GM23338 (cell line): Measurements from ENCODE around the gene EMID1. TPM values are rescaled to one million over a fixed set of nuclear protein-coding genes. Genes with fewer than 3 reads are reported as not detected.
A peak's percentile ranks its signal among the peaks of the same experiment; 100 is the strongest.

Experiments
- ATAC-seq: fragments of 200-7000 bp; cut with Tn5 transposase; 3 replicates; pipeline ENCODE4 v1.9.1; 2020
- DNase-seq: peaks from one replicate; pipeline ENCODE4 v3.0.0-alpha.2; 2015; ENCODE audit warnings: low spot score
- H2AFZ ChIP-seq: fragments of 200-600 bp; sonication (generic); 2 replicates; pipeline ENCODE4 v1.8.0; 2016; ENCODE audit warnings: antibody characterized with exemption, mild to moderate bottlenecking, moderate library complexity
- H3F3A ChIP-seq: fragments of 200-600 bp; sonication (generic); replicated peaks from 2 replicates; pipeline ENCODE4 v1.8.0; 2017; ENCODE audit warnings: antibody characterized with exemption, mixed run types, low read depth
- H3K27ac ChIP-seq: fragments of 200-600 bp; sonication (generic); 2 replicates; pipeline ENCODE4 v1.6.1; 2016; ENCODE audit warnings: low read depth
- H3K27me3 ChIP-seq: fragments of 200-600 bp; sonication (generic); 2 replicates; pipeline ENCODE4 v1.8.0; 2016; ENCODE audit warnings: mild to moderate bottlenecking, mixed run types, moderate library complexity; ENCODE audit not compliant: insufficient read depth
- H3K36me3 ChIP-seq: fragments of 200-600 bp; sonication (generic); 2 replicates; pipeline ENCODE4 v1.8.0; 2016; ENCODE audit warnings: mild to moderate bottlenecking; ENCODE audit not compliant: insufficient read depth
- H3K4me1 ChIP-seq: fragments of 200-600 bp; sonication (generic); 2 replicates; pipeline ENCODE4 v1.8.0; 2016; ENCODE audit warnings: mild to moderate bottlenecking, moderate library complexity; ENCODE audit not compliant: insufficient read depth
- H3K4me2 ChIP-seq: fragments of 200-600 bp; sonication (generic); 2 replicates; pipeline ENCODE4 v1.7.1; 2017; ENCODE audit warnings: mixed run types
- H3K4me3 ChIP-seq: fragments of 200-600 bp; sonication (generic); 2 replicates; pipeline ENCODE4 v1.6.1; 2016; ENCODE audit warnings: mixed run types
- H3K79me2 ChIP-seq: fragments of 200-600 bp; sonication (generic); replicated peaks from 2 replicates; pipeline ENCODE4 v1.8.0; 2017; ENCODE audit warnings: mild to moderate bottlenecking; ENCODE audit not compliant: insufficient read depth
- H3K9me2 ChIP-seq: fragments of 200-600 bp; sonication (generic); 2 replicates; pipeline ENCODE4 v1.8.0; 2017; ENCODE audit not compliant: insufficient read depth
- H4K20me1 ChIP-seq: fragments of 200-600 bp; sonication (generic); replicated peaks from 2 replicates; pipeline ENCODE4 v1.8.0; 2017; ENCODE audit warnings: mild to moderate bottlenecking; ENCODE audit not compliant: insufficient read depth
- H3K27ac Mint-ChIP-seq: 2 replicates; pipeline ENCODE4 v1.8.0; 2020; ENCODE audit warnings: inconsistent platforms, mild to moderate bottlenecking, moderate library complexity, mixed read lengths
- H3K27me3 Mint-ChIP-seq: 3 replicates; pipeline ENCODE4 v1.8.0; 2022; ENCODE audit warnings: low read depth, mild to moderate bottlenecking, moderate library complexity, mixed read lengths, inconsistent platforms; ENCODE audit not compliant: insufficient read depth, poor library complexity
- H3K36me3 Mint-ChIP-seq: 3 replicates; pipeline ENCODE4 v1.8.0; 2021; ENCODE audit warnings: low read depth, mild to moderate bottlenecking, inconsistent platforms, moderate library complexity, mixed read lengths
- H3K4me1 Mint-ChIP-seq: 3 replicates; pipeline ENCODE4 v1.8.0; 2020; ENCODE audit warnings: mild to moderate bottlenecking, inconsistent platforms, mixed read lengths
- H3K4me3 Mint-ChIP-seq: 3 replicates; pipeline ENCODE4 v1.8.0; 2021; ENCODE audit warnings: moderate library complexity, mild to moderate bottlenecking, inconsistent platforms, mixed read lengths
- H3K9me3 Mint-ChIP-seq: 3 replicates; pipeline ENCODE4 v1.8.0; 2020; ENCODE audit warnings: moderate library complexity, mild to moderate bottlenecking, inconsistent platforms, mixed read lengths
- CREB1 ChIP-seq: fragments of 250-450 bp; sonication (Bioruptor Pico); IDR thresholded peaks from 2 replicates; pipeline ENCODE4 v1.5.0; 2020; ENCODE audit warnings: low read depth, mild to moderate bottlenecking, moderate library complexity
- CTCF ChIP-seq, 2 experiments: fragments of 200-600 bp in 1 of 2; sonication (generic) in 1 of 2; conservative IDR thresholded peaks; 2 replicates each; pipeline versions ENCODE4 v1.5.1 to v1.6.1; 2016 to 2017; ENCODE audit warnings: antibody characterized with exemption in 2 of 2, low read depth in 2 of 2, mild to moderate bottlenecking in 2 of 2, moderate library complexity in 1 of 2
- EZH2phosphoT487 ChIP-seq: fragments of 200-600 bp; sonication (generic); IDR thresholded peaks from one replicate; pipeline ENCODE4 v1.8.1; 2018; ENCODE audit warnings: antibody characterized with exemption; ENCODE audit not compliant: unreplicated experiment
- JUNB ChIP-seq: IDR thresholded peaks from one replicate; pipeline ENCODE4 v1.6.1; 2016; ENCODE audit warnings: antibody characterized with exemption; ENCODE audit not compliant: unreplicated experiment
- POLR2AphosphoS5 ChIP-seq: IDR thresholded peaks from 2 replicates; pipeline ENCODE4 v1.6.1; 2016; ENCODE audit warnings: antibody characterized with exemption, low read depth
- STAT1 ChIP-seq: IDR thresholded peaks from one replicate; pipeline ENCODE4 v1.6.1; 2016; ENCODE audit warnings: antibody characterized with exemption; ENCODE audit not compliant: unreplicated experiment
- ZNF114 ChIP-seq: fragments of 250-450 bp; sonication (Bioruptor Pico); IDR thresholded peaks from 2 replicates; pipeline ENCODE4 v1.5.0; 2020; ENCODE audit warnings: mild to moderate bottlenecking, moderate library complexity
- ZNF331 ChIP-seq: fragments of 250-450 bp; sonication (Bioruptor Pico); IDR thresholded peaks from 2 replicates; pipeline ENCODE4 v1.5.0; 2020; ENCODE audit warnings: low read depth, mild to moderate bottlenecking, moderate library complexity
- ZNF462 ChIP-seq: fragments of 250-450 bp; sonication (Bioruptor Pico); IDR thresholded peaks from 2 replicates; pipeline ENCODE4 v1.5.0; 2020; ENCODE audit warnings: mild to moderate bottlenecking, moderate library complexity
- polyA plus RNA-seq: library from polyadenylated mRNA; unstranded; fragments of >200 nt; fragmentation: Nextera tagmentation; extraction: Ambion mirVana; gene quantifications from 2 replicates; pipeline ENCODE4 v1.2.1, GENCODE V29; 2016
- total RNA-seq: library from RNA; depleted of rRNA; stranded (reverse); fragments of >200 nt; shearing (Covaris generic); gene quantifications from 2 replicates; pipeline ENCODE4 v1.2.3, GENCODE V29; 2014

The EMID1 gene
- total and polyA plus RNA-seq, 2 experiments from 2014 or later, result 3.0 to 13.4 TPM

GRCh38 chr22:29208502-29208862 lies 2.8 kb downstream of the EMID1 start (continued):
- TF ChIP-seq ZNF462 (CRISPR knock-in tag), result no peak
- TF ChIP-seq CTCF (conservative IDR thresholded peaks at IDR 0.05; ENCODE audit: low read depth in 2 of 2), result no peak
- no peak for TF ChIP-seq EZH2phosphoT487
- TF ChIP-seq ZNF331, result no peak

DNA sequence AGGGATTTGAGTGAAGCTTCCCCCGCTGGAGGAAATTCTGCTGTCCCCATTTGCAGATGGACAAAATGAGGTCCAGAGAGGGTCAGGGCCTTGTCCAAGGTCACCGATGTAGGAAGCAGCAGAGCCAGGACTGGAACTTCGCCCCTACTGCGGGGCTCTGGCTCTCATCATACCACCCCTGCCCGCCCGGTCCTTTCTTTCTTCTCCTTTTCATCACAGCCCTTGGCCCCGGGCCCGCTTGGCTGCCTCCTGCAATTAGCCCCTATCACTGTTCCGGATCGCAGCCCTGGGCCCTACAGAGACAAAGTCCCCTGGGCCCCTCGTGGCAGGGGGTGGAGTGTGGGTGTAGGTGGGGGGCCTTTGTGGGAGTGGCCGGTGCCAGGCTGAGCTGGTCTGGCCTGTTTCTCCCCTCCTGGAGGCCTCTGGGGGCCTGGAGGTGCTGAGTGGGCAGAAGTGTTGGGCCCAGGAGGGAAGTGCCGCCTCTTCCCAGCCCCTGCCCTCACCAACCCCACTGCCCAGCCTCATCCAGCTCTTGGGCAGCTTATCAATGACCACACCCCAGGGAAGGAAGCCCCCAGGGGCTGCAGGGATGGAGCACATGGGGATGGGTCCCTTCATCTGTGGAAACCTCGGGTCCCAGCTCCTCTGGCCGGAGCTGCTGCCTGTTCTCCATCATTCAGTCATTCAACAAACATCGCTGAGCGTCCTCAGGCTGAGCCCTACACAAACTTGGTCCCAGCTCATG lies 3.4 kb downstream of the EMID1 start:
- peaks cover 19% of the 10 kb centered on the region for H3K4me1 Mint-ChIP-seq
- no peak overlapping the region for H3K4me3 ChIP-seq
- H3K4me1 ChIP-seq, result peaks cover 8% of the 10 kb centered on the region; the same call in 1 of the 2 replicates
- no peaks in the 10 kb centered on the region; the same call in 1 of the 2 replicates for H4K20me1 ChIP-seq
- no peak overlapping the region for H3K27ac ChIP-seq
- peaks cover 21% of the 10 kb centered on the region for H3K27me3 Mint-ChIP-seq
- TF ChIP-seq STAT1 (no peak), JUNB (no peak), CREB1 (no peak), CTCF (conservative IDR thresholded peaks at IDR 0.05; ENCODE audit: low read depth in 2 of 2) (0 out of 4 replicates have a peak, but pooled peaks of 1 of the 2 experiments have one; percentile 4), POLR2AphosphoS5 (no peak), ZNF114 (CRISPR knock-in tag) (no peak)
- H3K4me3 Mint-ChIP-seq, result no peak overlapping the region
- no peaks in the 10 kb centered on the region for H3K36me3 ChIP-seq
- H3K4me2 ChIP-seq, result no peak overlapping the region
- no peaks in the 10 kb centered on the region for H3K9me3 Mint-ChIP-seq
- no peaks in the 10 kb centered on the region for H3K9me2 ChIP-seq
- 0 out of 2 replicates have a peak, but pooled peaks cover 8% of the 10 kb centered on the region for H3F3A ChIP-seq
- H3K27me3 ChIP-seq, result peaks cover 7% of the 10 kb centered on the region; the same call in 1 of the 2 replicates
- no peak overlapping the region for H2AFZ ChIP-seq
- DNase-seq, result no peak
- no peak for ATAC-seq
- no peaks in the 10 kb centered on the region for H3K79me2 ChIP-seq
- H3K36me3 Mint-ChIP-seq, result no peaks in the 10 kb centered on the region; the same call in 2 of the 3 replicates
- H3K27ac Mint-ChIP-seq, result no peak overlapping the region
